ENCODE data around the gene PCYOX1L. TPM values are rescaled to one million over a fixed set of nuclear protein-coding genes. Genes with fewer than 3 reads are reported as not detected.

Gene PCYOX1L
- total and polyA plus RNA-seq, 2 of the 8 experiments (the other 6 are each of a cell fraction or from before 2014, with no cell fraction given): 6.8 to 17.2 TPM

- TF ChIP-seq CHD7 (IDR thresholded peaks at IDR 0.05; ENCODE audit: insufficient replicate concordance, low read length) (no peak), HDAC2 (IDR thresholded peaks at IDR 0.05; ENCODE audit: borderline replicate concordance in 1 of 2, low read depth in 2 of 2, low read length in 2 of 2) (no peak), TCF12 (IDR thresholded peaks at IDR 0.05; ENCODE audit: low read depth, low read length) (no peak), KDM5A (IDR thresholded peaks at IDR 0.05; ENCODE audit: low read length) (no peak), BCL11A (IDR thresholded peaks at IDR 0.05; ENCODE audit: low read depth in 2 of 2, low read length in 2 of 2) (no peak), SAP30 (IDR thresholded peaks at IDR 0.05; ENCODE audit: insufficient read depth, insufficient replicate concordance, low read length) (no peak), ASH2L (IDR thresholded peaks at IDR 0.05; ENCODE audit: low read length) (no peak), BRCA1 (IDR thresholded peaks at IDR 0.05; ENCODE audit: low read depth, low read length) (no peak), JUND (IDR thresholded peaks at IDR 0.05; ENCODE audit: low read length) (no peak), SIN3A (conservative IDR thresholded peaks at IDR 0.05 in 1 of 2, IDR thresholded peaks at IDR 0.05 in 1 of 2; ENCODE audit: low read depth in 1 of 2, low read length in 2 of 2) (no peak)
These were observed 32.6 kb upstream of the PCYOX1L start (continued) for GRCh38 chr5:149325166-149325735.
